Fibroblast of lung (primary cell): ENCODE data around the gene ZFYVE28. TPM values are rescaled to one million over a fixed set of nuclear protein-coding genes. Genes with fewer than 3 reads are reported as not detected.

Experiments used
- DNase-seq, 2 donors: peaks; one replicate each; pipeline versions ENCODE4 v3.0.0 to v3.0.0-alpha.2; 2010; ENCODE audit warnings: low read depth in 2 of 2
- H2AFZ ChIP-seq: 2 replicates; pipeline ENCODE4 v1.5.1; 2012; ENCODE audit warnings: low read length, control low read depth, inconsistent platforms
- H3K27ac ChIP-seq: 2 replicates; pipeline ENCODE4 v1.5.1; 2011; ENCODE audit warnings: low read length, control low read depth; ENCODE audit not compliant: insufficient read depth
- H3K27me3 ChIP-seq: 2 replicates; pipeline ENCODE4 v1.5.1; 2011; ENCODE audit warnings: mild to moderate bottlenecking, low read length; ENCODE audit not compliant: control insufficient read depth, insufficient read depth
- H3K36me3 ChIP-seq: 2 replicates; pipeline ENCODE4 v1.5.1; 2011; ENCODE audit warnings: low read length; ENCODE audit not compliant: control insufficient read depth, insufficient read depth
- H3K4me1 ChIP-seq: 2 replicates; pipeline ENCODE4 v1.5.1; 2011; ENCODE audit warnings: low read length; ENCODE audit not compliant: control insufficient read depth, insufficient read depth; ENCODE audit errors: extremely low read depth
- H3K4me2 ChIP-seq: 2 replicates; pipeline ENCODE4 v1.5.1; 2011; ENCODE audit warnings: low read length, control low read depth; ENCODE audit not compliant: insufficient read depth; ENCODE audit errors: extremely low read depth
- H3K4me3 ChIP-seq, 4 experiments: fragments of 200-600 bp in 1 of 4; sonication (generic) in 1 of 4; replicated peaks in 1 of 4; 2 replicates each; pipeline ENCODE4 v1.5.1; 2011 to 2016; ENCODE audit warnings: low read length in 4 of 4, low read depth in 3 of 4, mild to moderate bottlenecking in 3 of 4, control low read depth in 2 of 4, inconsistent platforms in 1 of 4, mixed read lengths in 1 of 4; ENCODE audit not compliant: insufficient read depth in 1 of 4; ENCODE audit errors: control extremely low read depth in 1 of 4
- H3K79me2 ChIP-seq: 2 replicates; pipeline ENCODE4 v1.5.1; 2012; ENCODE audit warnings: mild to moderate bottlenecking, low read length, inconsistent platforms; ENCODE audit not compliant: control insufficient read depth, insufficient read depth
- H3K9ac ChIP-seq: 2 replicates; pipeline ENCODE4 v1.5.1; 2011; ENCODE audit warnings: mild to moderate bottlenecking, low read length, control low read depth; ENCODE audit not compliant: insufficient read depth
- H3K9me3 ChIP-seq: 2 replicates; pipeline ENCODE4 v1.5.1; 2012; ENCODE audit warnings: low read depth, low read length; ENCODE audit not compliant: control insufficient read depth, insufficient read depth
- H4K20me1 ChIP-seq: 2 replicates; pipeline ENCODE4 v1.5.1; 2011; ENCODE audit warnings: low read length; ENCODE audit not compliant: control insufficient read depth, insufficient read depth; ENCODE audit errors: extremely low read depth
- EZH2 ChIP-seq: IDR thresholded peaks from 2 replicates; pipeline ENCODE4 v1.5.1; 2012; ENCODE audit warnings: low read length, control low read depth, mild to moderate bottlenecking; ENCODE audit errors: missing control alignments
- polyA plus RNA-seq, 2 donors: library from polyadenylated mRNA; depleted of rRNA in 1 of 2; stranded (reverse) in 1 of 2; unstranded in 1 of 2; fragments of >200 nt; gene quantifications; 2 replicates each; pipeline ENCODE4 v1.2.1, GENCODE V29; 2011 to 2012; ENCODE audit warnings: missing spikeins in 1 of 2
- total RNA-seq: library from RNA; depleted of rRNA; stranded (reverse); fragments of >200 nt; gene quantifications from 2 replicates; pipeline ENCODE4 v1.2.1, GENCODE V29; 2014
- TF ChIP-seq, protein P1 (sequence below), 2 donors: IDR thresholded peaks in 1 of 2; conservative IDR thresholded peaks in 1 of 2; 1 replicate in 1 of 2; 2 replicates in 1 of 2; pipeline ENCODE4 v1.5.1; 2011 to 2012; ENCODE audit warnings: low read length in 2 of 2, control low read depth in 1 of 2, inconsistent platforms in 1 of 2, low read depth in 1 of 2, mild to moderate bottlenecking in 1 of 2

ZFYVE28 gene
- total and polyA plus RNA-seq, 2 donors (not counting 1 experiment from before 2014, with no cell fraction given): 2.4 to 11.6 TPM

DNA sequence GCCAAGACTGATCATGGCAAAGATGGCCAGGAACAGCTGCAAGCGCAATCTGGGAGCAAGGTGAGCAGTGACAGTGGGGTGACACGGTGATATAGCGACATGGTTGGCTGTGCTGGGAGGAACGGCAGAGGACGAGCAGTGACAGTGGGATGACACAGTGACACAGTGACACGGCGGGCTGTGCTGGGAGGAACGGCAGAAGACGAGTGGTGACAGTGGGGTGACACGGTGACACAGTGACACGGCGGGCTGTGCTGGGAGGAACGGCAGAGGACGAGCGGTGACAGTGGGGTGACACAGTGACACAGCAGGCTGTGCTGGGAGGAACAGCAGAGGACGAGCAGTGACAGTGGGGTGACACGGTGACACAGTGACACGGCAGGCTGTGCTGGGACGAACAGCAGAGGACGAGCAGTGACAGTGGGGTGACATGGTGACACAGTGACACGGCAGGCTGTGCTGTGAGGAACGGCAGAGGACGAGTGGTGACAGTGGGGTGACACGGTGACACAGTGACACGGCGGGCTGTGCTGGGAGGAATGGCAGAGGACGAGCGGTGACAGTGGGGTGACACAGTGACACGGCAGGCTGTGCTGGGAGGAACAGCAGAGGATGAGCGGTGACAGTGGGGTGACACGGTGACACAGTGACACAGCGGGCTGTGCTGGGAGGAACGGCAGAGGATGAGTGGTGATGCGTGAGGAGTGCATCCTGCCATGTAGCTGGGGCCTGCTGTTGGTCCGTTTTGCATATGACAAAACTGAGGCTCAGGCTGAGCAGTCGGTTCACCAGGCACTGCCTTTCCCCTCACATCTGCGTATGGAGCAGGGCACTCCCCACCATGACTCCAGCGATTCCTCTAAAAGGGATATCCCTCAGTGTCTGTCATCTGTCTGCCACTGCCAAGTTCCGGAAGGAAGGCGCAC lies 120.6 kb downstream of the ZFYVE28 start:
- no peaks in the 10 kb centered on the region for H3K9me3 ChIP-seq
- H3K27me3 ChIP-seq: no peaks in the 10 kb centered on the region
- no peak overlapping the region for H3K27ac ChIP-seq
- H3K4me3 ChIP-seq: no peak overlapping the region
- H3K9ac ChIP-seq: no peak overlapping the region
- no peaks in the 10 kb centered on the region for H4K20me1 ChIP-seq
- H3K79me2 ChIP-seq: no peaks in the 10 kb centered on the region
- TF ChIP-seq, protein P1, sequence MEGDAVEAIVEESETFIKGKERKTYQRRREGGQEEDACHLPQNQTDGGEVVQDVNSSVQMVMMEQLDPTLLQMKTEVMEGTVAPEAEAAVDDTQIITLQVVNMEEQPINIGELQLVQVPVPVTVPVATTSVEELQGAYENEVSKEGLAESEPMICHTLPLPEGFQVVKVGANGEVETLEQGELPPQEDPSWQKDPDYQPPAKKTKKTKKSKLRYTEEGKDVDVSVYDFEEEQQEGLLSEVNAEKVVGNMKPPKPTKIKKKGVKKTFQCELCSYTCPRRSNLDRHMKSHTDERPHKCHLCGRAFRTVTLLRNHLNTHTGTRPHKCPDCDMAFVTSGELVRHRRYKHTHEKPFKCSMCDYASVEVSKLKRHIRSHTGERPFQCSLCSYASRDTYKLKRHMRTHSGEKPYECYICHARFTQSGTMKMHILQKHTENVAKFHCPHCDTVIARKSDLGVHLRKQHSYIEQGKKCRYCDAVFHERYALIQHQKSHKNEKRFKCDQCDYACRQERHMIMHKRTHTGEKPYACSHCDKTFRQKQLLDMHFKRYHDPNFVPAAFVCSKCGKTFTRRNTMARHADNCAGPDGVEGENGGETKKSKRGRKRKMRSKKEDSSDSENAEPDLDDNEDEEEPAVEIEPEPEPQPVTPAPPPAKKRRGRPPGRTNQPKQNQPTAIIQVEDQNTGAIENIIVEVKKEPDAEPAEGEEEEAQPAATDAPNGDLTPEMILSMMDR (conservative IDR thresholded peaks at IDR 0.05 in 1 of 2, IDR thresholded peaks at IDR 0.05 in 1 of 2; ENCODE audit: low read depth in 1 of 2, low read length in 2 of 2): no peak
- TF ChIP-seq EZH2: no peak
- H3K36me3 ChIP-seq: no peaks in the 10 kb centered on the region
- H3K4me2 ChIP-seq: no peak overlapping the region
- DNase-seq: no peak
- no peak overlapping the region for H2AFZ ChIP-seq
- H3K4me1 ChIP-seq: no peaks in the 10 kb centered on the region

DNA sequence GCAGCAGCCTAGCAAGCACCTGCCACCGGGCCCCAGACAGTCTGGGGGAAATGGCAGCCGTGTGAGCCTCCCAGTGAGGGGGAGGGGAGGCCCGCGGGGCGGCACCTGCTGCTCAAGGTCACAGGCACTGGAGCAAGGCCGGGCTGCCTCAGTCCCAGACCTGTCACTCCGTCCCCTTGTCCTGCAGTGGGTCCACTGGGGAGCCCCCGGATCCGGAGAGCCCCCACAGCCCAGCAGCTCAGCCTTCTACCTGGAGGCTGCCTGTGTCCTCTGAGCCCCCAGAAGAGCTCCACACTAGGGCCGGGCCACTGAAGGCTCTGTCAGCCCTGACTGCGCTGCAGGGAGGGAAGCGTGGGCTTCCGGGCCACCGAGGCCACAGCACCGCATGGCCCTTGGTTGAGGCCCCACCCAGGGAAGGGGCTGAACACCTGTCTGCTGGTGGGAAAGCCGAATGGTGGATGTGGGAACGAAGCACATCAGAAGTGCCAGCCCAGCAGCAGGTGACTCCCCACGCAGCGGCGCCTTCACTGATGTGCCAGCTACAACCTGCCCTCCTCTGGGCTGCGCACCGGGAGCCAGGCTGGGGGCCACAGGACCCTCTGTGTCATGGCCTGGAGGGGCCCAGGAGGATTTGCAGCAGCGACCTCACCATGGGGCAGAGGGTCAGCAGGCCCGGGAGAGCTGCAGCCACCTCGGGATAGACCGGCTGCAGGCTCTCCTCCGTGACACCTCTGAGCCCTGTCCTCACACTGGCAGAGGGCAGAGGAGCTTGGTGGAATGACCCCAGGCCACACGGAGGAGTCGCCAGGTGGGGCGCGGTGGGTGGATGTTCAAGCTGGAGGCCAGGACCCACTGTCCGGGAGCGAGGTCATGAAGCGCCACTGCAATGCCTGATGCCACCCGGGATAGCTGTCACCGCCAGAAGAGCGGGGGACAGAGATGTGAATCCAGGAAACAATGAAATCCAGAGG lies 121.5 kb downstream of the ZFYVE28 start:
- TF ChIP-seq EZH2: no peak
- TF ChIP-seq, protein P1 (conservative IDR thresholded peaks at IDR 0.05 in 1 of 2, IDR thresholded peaks at IDR 0.05 in 1 of 2; ENCODE audit: low read depth in 1 of 2, low read length in 2 of 2): no peak
- Histone ChIP-seq H3K27ac (no peak overlapping the region), H3K79me2 (no peaks in the 10 kb centered on the region), H3K36me3 (no peaks in the 10 kb centered on the region), H4K20me1 (no peaks in the 10 kb centered on the region), H3K4me1 (peaks cover 6% of the 10 kb centered on the region), H3K4me3 (no peak overlapping the region), H2AFZ (no peak overlapping the region), H3K9me3 (no peaks in the 10 kb centered on the region), H3K27me3 (no peaks in the 10 kb centered on the region), H3K4me2 (no peak overlapping the region), H3K9ac (no peak overlapping the region)
- DNase-seq: no peak
